SW 1271 (cell line): ENCODE data around the gene KIAA0930.
A peak's percentile ranks its signal among the peaks of the same experiment; 100 is the strongest.
"Not testable (repeated sequence)": the region's sequence is repeated elsewhere in the genome, so short reads cannot be mapped to it uniquely, and the experiment has no call there.

Source experiments
- DNase-seq, 2 experiments: peaks; one replicate each; lab custom pipeline; 2025; lab: John Stamatoyannopoulos, UW

Gene KIAA0930

DNA sequence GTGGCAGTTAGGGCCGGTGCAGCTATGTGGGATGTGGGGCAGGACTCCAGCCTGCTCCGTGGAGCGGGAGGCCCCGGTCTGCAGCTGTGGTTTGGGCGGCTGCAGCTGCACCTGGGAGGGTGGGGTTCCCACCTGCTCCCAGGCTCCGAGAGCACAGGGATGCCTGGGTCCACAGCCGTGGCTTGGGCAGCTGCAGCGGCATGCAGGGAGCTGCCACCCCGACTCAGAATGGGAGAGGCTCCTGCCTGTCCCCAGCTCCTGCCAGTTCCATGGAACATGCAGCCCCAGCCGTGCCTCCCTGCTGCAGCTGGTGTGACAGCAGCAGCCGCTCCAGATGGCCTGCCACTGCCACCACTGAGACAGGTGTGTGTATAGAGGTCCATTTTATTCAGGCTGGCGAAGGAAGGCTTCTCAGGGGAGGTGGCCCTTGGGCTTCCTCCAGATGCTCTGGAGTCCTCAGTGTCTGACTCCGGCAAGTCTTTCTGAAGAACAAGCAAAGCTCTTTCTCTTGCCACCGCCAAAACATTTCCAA lies 22.3 kb upstream of the KIAA0930 start:
- no peak for DNase-seq

DNA sequence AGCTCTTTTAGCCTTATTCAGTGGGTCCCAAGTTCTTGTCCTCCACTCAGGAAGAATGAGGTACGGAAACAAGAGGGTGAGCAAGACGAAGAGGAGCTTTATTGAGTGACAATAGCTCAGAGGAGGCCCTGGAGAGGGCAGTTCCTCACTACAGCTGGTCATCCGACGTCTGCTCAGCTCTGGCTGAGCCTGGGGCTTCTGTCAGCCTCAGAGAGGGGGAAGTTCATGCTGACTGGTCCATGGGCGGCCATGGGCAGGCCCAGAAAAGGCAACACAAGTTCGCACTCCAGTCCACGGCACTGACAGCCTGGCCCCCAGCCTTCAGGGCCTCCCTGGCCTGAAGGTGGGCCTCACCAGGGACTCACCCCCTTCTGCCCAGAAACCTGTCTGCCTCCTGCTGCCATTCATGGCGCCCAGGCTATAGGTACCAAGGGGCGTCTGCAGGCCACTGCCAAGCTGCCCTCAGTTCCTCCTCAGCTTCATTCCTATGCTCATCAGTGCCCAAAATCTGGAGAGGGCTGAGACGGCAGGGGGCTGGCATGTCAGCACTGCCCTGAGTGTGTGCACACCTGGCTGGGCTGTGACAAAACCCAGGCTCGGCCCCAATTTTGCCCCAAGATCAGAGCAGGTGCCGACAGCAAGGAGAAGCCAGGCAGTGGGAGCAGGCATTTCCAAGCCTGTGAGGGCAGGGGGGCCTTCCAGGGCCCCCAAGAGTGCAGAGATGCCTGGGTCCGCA lies 21.7 kb upstream of the KIAA0930 start:
- DNase-seq: no peak

DNA sequence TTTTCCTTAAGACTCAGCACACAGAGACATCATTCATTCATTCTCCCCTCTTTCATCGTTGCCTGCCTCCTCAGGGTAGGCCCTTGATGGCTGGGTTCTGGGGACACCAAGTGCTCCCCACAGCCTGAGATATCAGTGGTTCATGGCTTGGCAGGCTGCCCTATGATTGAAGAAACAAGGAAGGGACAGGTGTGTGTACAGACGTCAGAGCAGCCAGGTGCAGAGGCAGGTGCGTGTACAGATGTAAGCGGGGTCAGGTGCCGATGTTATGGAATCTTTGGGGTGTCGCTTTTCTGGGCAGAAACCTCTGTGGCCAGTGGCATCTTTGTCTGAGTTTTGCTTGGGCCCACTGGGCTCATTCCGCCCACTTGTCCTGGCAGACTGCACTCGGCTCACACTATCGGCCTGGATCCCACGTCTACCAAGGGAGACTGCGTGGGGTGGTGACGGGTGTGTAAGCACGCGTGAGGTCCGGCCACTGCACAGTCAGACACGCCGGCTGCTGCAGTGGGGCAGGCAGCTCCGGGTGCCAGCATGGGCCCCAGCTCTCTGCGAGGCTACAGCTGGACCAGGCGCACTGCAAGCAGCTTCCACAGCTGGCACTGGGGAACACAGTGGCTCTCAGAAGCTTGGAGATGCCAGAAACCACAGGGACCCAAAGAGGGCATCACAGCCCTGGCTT lies 20.9 kb upstream of the KIAA0930 start:
- no peak for DNase-seq

DNA sequence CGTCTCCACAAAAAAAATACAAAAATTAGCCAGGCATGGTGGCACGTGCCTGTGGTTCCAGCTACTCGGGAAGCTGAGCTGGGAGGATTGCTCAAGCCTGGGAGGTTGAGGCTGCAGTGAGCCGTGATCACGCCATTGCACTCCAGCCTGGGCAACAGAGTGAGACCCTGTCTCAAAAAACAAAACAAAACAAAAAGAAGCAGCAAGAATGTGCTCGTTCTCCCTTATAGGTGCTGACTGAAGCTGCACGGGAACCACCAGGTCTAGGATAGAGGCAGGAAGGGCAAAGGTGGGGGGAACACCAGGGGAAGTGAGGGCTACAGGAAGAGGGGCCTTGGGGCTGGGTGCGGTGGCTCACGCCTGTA lies 19.7 kb upstream of the KIAA0930 start:
- not testable (repeated sequence) for DNase-seq

DNA sequence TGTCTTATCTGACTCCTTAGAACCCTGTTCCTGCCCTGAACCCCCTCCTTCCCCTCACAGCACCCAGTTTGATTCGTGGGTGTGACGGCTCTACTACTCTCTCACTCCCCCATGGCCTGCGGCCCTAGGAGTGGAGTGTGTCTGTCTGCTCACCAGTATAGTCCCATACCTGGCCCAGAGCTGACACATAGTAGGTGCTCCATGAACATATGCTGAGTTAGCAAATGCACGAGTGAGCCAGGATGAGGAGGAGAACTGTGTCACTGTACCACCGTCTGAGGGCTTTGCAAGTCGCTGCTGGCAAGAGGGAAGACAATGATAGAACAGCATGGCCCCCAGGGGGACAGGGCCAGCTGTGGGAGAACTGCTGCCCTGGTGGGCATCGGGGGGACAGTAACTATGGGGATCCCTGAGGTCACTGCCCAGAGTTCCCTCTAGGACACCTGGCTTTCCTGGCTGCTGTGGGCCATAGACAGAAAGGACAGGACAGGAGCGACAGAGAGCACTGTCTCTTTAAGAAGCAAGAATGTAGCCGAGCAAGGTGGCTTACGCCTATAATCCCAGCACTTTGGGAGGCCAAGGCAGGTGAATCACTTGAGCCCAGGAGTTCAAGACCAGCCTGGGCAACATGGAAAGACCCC lies 19.2 kb upstream of the KIAA0930 start:
- DNase-seq: no peak

DNA sequence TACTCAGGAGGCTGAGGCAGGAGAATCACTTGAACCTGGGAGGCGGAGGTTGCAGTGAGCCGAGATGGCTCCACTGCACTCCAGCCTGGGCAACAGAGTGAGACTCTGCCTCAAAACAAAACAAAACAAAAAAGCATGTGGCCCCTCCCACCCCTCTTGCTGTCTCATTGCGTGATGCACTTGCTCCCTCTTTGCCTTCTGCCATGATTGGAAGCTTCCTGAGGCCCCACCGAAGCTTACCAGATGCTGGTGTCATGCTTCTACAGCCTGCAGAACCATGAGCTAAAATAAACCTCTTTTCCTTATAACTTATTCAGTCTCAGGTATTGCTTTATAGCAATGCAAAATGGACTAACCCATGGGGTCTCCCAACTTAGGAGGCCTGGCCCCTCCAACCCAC lies 17.2 kb upstream of the KIAA0930 start:
- DNase-seq: not testable (repeated sequence)

DNA sequence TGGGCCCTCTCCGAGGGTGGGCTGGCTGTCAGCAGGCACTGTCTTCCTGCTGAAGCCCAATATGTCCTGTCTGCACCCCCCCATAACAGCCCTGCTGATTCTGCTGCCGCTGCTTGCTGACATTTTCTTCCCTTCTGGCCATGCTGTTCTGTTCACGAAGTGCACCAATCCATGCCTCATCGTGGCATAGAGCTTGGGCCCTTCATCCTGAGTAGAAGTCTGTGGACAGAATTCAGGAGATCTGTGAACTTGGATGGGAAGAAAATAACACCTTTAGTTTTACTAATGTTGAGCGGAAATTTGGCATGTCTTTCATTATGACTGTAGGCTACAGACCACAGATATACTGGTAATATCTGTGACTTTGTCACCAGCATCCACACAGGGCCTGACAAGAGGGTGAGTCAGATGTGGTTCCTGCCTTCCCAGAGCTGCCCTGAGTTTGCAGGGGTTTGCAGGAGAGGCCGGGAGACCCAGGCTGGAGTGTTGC lies 14.1 kb upstream of the KIAA0930 start:
- DNase-seq: no peak

DNA sequence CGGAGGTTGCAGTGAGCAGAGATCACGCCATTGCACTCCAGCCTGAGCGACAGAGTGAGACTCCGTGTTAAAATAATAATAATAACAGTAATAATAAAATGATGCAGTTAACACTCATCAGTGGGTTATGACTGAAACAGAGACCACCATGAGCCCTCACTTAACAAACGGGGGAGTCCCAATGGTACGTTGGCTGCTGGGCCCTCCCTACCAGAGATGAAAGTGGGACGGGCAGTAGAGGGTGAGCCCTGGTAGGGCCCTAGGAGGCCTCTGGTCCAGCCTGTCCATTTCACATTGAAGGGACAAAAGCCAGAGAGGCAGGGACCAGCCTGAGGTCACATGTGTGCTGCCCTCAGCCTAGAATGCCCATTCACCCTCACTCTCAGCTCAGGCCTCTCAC lies 13.7 kb upstream of the KIAA0930 start:
- no peak for DNase-seq

DNA sequence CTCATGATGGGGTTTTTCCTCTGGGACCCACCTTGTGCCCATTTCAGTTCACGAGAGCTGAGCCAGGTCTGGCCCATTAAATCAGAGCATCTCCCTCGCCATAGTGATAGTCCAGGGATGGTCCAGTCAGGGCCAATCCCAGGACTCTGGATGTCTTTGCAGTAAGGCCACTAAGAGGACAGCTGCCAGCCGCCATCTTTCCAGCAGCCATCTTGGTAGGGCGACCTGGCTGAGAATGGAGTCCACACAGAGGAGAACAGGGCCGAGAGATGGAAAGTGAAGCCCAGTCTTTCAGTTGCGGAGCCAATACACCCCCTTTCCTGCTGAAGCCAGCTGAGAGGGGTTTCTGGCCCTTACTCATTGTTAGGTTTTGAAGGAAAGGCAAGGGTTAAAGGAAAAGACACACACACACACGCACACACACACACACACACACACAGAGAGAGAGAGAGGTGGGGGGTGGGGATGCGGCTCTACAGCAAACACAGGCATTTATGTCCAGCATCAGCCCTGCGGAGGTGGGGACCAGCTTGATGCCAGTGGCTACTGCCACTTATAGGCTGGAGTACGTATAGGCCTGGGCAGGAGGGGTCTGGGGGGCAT lies 12.4 kb upstream of the KIAA0930 start:
- DNase-seq: no peak

DNA sequence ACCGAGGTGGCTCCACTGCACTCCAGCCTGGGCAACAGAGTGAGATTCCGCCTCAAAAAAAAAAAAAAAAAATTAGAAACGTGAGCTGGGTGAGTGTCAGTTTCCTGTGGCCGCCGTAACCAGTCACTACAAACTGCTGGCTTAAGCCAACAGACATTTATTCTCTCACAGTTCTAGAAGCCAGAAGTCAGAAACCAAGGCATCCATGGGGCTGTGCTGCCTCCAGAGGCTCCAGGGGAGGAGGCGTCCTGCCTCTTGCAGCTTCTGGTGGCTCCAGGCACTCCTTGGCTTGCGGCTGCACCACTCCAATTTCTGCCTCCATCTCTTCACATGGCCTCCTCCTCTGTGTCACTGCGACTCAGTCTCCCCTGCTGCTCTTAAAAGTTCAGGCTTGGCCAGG lies 11.1 kb upstream of the KIAA0930 start:
- DNase-seq: no peak

DNA sequence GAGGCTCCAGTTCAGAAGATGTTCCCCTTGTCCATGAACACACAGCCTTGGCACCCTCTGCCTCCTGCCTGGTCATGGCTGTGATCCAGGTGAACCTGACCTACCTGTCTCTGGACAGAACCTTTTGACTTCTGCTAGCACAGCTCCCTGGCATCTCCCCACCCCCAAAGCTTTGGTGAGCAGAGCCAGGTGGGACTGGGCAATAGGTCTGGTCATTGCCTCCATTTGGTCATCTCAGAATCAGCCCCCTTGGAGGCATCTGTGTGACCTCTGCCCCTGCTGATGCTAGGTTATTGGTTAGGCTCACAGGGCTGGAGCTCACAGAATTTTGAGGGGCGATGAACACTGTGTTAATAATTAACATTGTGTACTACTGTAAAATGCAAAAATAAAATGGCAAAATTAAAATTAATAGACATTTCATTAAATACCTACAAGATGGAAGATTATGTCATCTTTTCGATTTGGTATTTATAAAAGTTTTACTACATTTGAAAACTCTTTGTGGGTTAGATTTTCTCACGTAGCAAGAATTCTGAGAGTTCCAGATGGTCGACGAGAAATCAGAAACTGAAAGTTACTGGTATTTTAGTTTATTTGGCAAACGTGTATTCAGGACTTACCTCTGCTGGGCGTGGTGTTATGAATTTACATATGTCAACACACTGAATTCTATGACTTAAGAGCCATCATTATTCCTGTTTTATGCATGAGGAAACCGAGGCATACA lies 8.3 kb upstream of the KIAA0930 start:
- DNase-seq: no peak

DNA sequence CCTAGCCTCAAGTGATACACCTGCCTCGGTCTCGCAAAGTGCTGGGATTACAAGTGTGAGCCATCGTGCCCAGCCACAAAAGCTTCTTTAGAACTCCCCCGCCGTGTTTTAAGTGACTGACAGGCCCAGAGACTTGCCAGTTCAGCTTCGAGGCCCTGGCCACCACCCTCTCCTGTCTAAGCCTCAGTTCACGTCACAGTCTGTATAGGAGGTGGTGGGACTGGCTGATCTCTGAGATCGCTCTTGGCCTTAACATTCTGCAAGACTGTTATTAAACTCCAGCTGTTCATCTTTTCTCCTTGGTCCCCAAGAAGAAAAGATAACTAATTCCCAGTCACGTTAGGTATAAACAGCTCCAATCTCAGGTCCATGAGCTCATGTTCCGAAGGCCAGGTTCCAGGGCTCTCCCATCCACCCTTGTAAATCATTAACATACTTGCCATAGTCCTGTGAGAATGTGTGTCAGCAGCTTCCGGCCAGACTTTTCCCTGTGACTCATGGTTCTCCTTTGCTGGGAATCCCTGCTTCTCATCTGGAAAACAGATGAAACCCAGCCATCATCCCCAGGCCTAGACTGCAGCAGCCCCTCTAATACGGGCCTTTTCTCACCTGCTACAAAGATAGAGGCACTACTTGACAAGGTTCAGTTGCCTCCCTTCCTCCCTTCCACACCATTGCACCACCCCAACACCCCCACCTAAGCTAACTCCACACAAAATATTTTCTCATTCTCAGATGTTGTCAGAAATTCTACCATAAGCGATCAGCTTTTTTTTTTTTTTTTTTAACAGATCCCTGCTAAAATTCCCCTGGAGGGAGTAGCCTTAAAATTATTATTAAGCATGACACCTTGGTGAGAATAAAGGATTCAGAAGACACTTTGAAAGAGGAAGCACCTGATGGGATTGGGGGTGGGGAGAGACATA lies 5.6 kb upstream of the KIAA0930 start:
- DNase-seq: peak; percentile 67 to 86

DNA sequence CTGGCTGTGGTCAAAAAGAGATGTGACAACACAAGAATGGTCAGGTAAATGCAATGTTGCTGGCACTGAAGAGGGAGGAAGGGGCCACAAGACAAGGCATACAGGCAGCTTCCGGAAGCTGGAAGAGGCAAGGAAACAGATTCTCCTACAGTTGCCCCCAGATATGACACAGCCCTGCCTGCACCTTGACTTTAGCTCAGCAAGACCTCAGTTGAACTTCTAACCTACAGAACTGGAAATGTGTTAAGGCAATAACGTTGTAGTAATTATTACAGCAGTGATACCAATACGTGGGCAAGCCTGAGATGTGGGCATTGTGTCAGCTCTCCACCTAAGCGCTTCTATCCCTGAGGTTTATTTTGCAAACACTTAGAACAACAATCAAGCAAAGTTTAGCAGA lies 4.2 kb upstream of the KIAA0930 start:
- no peak for DNase-seq

DNA sequence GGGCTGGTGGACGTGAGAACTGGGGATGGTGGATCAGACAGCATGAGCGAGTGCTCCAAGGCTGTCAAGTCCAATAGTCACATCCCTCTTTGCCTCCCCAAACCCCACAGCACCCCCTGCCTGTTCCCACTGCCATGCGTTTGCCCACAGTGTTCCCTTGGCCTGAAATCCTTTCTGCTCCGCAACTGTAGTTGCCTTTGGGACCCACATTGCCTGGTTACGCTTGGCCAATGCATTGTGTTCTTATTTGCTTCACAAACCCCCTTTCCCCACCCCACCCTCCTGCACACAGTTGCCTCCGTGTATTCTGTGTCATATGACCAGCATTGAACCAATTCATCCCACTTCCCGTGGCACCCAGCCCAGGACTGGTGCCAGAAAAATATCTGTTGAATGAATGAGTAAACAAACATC lies 2.1 kb upstream of the KIAA0930 start:
- DNase-seq: no peak

DNA sequence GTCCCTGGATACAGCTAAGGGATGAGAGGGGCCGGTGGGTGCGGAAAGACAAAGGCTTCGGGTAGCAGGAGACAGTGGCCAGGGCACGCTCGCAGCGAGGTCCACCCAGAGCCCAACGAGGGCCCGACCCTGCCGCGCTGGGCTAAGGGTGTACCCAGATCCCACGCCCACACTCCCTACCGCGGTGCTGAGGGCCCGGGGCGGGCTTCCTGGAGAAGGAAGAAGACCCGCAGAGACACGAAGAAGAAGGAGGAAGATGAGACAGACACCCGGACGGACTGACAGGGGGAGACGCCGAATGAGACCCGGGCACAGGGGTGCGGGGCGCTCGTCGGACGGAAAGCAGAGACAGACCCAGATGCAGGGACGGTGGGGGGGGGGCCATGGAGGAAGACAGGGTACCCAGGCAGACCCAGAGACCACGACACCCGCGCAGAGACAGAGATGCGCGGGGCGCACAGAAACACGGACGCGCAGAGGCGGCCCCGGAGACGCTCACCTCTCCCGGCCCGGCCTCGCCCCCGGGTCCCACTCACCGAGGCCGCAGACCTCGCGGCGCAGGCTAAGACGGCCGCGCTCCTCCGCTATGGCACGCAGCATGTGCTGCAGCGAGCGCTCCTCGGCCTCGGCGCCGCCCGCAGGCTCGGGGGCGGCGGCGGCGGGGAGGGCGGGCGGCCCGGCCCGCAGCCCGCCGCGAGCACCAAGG lies 437 bp downstream of the KIAA0930 start:
- DNase-seq: no peak

DNA sequence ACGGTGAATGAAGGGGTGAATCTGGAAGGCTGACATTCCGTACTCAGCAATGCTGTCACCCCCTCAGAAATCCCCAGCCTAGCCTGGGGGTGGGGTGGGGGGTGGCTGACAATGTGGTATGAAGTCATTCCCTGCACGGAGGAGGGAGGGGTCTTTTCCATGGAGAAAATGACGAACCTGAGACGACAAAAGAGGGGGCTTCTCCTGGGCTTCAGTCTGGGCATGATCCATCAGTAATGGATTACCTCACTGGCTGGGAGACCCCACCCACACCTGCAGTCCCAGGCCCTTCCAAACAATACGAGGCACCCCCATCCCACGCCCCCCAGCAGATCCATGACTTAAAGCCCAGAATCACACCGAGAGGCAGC lies 1.0 kb downstream of the KIAA0930 start:
- no peak for DNase-seq

DNA sequence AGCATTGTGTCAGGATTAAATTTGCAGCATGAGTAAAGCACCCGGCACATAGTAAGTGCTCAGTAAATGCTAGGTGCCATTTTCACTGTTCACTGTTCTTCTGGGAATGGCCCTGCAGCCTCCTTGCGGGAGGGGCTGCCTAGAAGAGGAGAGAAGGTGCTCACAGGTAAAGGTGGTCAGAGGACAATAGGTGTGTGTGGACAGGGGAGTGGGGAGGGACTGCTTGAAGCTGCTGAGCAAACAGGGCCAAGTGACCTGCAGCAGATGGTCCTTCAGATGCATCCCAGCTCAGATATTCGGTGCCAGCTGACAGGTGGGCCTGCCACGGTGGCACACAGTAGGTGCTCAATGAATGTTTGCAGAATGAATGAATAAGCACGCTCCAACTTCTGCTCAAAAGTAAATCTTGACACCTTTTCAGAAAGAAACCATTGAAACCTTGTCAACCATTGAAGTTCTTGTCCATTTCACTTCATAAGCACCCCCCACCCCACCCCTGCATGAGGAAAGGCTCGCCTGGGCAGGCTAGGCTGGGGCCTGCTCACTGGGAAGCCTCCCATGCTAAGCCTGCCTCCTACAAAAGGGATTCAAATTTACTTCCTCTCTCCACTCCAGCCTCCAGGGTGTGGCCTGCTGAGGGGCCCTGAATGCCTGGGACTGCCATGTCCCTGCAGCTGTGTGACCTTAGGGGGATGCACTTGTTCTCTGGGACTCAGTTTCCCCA lies 1.6 kb downstream of the KIAA0930 start:
- DNase-seq: no peak

DNA sequence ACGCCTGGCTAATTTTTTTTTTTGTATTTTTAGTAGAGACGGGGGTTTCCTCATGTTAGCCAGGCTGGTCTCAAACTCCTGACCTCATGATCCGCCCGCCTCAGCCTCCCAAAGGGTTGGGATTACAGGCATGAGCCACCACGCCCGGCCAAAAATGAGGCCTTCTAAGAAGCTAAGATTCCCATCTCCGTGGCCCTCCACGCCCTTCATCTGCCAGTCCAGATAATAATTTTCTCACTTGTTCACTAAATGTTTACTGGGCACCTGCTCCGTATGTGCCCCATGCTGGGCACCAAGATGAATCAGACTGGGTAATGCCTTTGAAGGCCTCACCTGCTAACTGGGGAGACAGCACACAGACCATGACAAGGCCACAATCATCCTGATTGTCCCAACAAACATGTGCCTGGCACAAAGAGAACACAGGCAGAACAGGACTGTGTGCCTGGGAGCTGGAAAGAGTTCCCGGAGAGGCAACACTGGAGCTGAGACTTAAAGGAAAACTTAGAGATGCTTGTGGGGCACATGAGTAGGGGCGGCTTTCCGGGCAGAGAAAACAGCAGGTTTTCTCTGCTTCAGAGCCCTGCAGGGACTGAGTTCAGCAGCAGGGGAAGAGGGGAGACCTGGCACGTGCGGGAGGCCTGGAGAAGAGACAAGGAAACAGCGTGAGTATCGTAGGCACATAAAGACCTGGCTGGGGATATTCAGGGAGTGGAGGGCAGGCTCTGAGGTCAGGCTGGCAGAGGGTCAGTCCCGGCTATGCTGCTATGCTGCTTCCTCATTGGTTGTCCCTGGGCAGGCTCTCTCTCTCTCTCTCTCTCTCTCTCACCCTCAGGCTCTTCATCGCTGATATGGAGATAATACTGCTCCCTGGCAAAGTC lies 2.4 kb downstream of the KIAA0930 start:
- DNase-seq: no peak
